NCI-H128 (cell line): ENCODE results near the gene CACNG3.
"Not testable (repeated sequence)": the region's sequence is repeated elsewhere in the genome, so short reads cannot be mapped to it uniquely, and the experiment has no call there.

Experiments used
- DNase-seq: peaks from one replicate; lab custom pipeline; 2025; ENCODE audit not compliant: unreplicated experiment; lab: John Stamatoyannopoulos, UW

Gene CACNG3

DNA sequence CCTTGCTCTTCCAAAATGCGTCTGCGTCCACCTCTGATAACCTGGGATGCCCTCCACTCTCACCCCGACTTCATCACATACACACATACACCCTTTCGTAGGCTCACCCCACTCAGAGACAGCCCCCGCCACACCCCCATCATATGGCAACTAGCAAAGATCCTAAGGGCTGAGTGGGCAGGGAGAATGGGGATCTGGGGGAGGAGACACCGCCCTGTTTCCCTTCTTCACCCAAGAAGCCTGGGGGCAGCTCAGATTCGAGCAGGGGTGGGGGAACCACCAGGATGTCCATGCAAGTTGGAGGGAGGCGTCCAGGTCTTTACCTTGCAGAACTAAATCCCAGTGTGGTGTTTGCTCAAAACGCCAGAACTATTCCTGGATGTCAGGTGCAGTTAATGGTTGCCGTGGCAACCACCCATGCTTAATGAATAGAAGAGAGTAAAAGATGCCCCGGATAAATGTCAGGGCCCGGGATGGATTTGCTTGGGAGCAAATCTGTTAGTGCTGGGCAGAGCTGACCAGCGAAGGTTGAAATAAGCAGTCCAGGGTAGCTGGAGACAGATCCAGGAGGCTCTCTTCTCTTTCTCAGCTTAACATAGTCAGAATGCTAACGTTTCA, 72.8 kb downstream of the CACNG3 start:
- DNase-seq = no peak

- DNase-seq = no peak
Measured at GRCh38 chr16:24332178-24332577, 76.0 kb downstream of the CACNG3 start.

DNA sequence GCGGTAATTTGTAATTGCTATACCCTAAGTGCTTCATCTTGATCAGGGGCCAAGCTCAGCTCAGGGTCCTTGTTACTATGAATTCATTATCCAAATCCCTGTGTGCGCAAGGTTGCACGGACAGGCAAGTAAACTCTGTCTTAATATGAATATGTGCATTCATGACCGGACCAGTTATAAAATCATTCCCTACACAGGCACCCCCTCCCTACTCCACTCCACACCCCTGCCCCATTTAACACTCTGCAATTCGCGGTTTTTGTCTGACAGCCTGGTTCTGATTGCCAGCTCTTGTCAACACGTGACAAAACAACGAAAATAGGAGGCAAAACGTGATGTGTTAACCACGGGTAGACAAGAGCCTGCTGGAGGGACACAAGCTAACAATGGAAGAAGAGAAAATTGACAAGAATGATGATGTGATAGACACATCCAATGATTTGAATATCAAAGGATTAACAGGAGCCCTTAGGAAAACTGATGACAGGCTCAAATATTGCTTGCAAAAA, 76.5 kb downstream of the CACNG3 start:
- DNase-seq = no peak

GRCh38 chr16:24336491-24336890, 80.4 kb downstream of the CACNG3 start:
- DNase-seq = no peak

DNA sequence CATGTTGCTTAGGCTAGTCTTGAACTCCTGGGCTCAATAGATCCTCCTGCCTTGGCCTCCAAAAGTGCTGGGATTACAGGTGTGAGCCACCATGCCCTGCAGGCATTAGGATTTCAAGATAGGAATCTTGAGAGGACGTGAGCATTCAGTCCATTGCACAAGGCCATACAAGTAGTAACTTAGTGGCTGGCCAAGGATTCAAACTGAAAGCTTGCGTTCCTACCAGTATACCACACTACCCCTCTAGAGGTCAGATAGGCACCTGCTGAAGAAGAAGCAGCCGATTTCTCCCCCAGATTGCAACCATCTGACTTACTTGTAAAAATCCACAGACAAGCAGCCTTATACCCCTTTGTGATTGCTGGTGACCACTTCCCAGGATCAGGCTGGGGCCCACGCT, 80.9 kb downstream of the CACNG3 start:
- DNase-seq = no peak

DNA sequence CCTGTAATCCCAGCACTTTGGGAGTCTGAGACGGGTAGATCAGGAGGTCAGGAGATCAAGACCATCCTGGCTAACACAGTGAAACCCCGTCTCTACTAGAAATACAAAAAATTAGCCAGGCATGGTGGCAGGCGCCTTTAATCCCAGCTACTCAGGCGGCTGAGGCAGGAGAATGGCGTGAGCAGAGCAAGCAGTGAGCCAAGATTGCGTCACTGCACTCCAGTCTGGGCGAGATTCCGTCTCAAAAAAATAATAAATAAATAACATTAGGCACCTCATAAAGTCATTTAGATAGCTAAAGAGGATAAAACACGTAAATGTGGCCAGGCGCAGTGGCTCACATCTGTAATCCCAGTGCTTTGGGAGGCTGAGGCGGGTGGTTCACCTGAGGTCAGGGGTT, 87.7 kb downstream of the CACNG3 start:
- not testable (repeated sequence) for DNase-seq

GRCh38 chr16:24344784-24345183, 88.6 kb downstream of the CACNG3 start:
- no peak for DNase-seq

DNA sequence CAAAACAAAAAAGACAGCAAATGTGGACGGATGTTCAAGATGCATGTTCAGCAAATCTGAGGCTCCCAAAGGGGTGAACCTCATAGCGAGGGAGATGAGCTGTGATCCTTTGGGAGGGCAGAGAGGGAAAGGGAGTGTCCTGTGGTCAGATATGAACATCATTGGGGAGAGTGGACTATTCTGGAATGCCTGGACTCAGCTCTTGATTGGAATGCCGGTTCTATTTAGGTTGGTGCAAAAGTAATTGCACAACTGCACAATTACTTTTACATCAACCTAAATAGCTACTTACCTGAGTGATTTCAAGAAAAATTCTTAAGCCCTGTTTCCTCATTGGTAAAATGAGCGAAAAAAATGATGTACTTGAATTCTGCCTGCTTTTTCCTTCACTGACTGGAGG, 89.6 kb downstream of the CACNG3 start:
- no peak for DNase-seq

DNA sequence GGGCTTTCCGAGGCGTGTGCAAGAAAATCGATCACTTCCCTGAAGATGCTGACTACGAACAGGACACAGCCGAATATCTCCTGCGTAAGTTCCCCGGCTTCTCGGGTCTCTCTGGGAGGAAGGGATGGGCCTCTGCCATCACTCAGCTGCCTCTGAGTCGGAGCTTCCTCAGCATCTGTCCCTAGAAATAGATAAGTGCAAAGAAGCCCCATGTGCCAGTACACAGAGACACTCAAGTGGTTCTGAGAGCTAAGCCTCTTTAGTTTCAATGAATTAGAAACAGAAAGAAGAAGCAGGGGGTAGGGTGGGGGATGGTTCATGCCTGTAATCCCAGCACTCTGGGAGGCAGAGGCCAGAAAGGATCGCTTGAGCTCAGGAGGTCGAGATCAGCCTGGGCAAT, 90.6 kb downstream of the CACNG3 start:
- no peak for DNase-seq

- DNase-seq = no peak
Measured at GRCh38 chr16:24347556-24347955, 91.4 kb downstream of the CACNG3 start.

- DNase-seq = no peak
Measured at GRCh38 chr16:24348545-24349290, 92.6 kb downstream of the CACNG3 start.

- no peak for DNase-seq
Measured at GRCh38 chr16:24349320-24349719, 93.2 kb downstream of the CACNG3 start.

- DNase-seq = no peak
Measured at GRCh38 chr16:24352746-24353145, 96.6 kb downstream of the CACNG3 start.

DNA sequence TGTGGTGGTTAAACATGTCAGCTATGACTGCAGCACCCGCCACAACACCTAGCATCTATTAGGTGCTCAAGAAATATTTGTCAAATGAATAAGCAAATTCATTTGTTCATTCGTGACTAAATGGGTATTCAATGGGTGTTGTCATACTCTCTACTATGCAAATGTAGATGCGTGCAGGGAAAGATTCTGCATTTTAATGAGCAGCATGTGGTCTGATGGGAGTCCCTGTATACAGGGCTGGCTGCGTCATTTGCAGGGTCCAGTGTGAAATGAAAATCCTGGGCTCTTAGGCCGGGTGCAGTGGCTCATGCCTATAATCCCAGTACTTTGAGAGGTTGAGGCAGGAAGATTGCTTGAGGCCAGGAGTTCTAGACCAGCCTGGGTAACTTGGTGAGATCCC, 97.5 kb downstream of the CACNG3 start:
- DNase-seq = no peak

- no peak for DNase-seq
Measured at GRCh38 chr16:24357511-24357910, 101.4 kb downstream of the CACNG3 start.

GRCh38 chr16:24358117-24358516, 102.0 kb downstream of the CACNG3 start:
- no peak for DNase-seq

- DNase-seq = no peak
Measured at GRCh38 chr16:24359490-24359889, 103.4 kb downstream of the CACNG3 start.

DNA sequence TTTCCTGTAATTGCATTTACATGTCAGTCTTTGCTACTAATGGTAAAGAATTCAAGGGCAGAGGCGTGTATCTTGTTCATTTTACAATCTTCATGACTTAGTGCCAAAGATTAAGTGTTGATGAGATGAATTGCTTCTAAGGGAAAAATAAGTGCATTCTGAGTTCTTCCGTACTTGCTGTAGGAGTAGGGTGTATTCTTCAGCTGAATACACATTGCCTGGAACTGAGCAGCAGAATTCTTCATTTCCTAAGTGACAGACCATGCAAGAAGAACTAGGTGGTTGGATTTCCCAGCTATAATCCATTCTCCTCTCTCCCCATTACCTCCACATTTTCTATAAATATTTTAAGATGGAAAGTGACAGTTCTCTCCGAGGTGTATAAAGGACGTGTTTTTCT, 104.8 kb downstream of the CACNG3 start:
- no peak for DNase-seq

DNA sequence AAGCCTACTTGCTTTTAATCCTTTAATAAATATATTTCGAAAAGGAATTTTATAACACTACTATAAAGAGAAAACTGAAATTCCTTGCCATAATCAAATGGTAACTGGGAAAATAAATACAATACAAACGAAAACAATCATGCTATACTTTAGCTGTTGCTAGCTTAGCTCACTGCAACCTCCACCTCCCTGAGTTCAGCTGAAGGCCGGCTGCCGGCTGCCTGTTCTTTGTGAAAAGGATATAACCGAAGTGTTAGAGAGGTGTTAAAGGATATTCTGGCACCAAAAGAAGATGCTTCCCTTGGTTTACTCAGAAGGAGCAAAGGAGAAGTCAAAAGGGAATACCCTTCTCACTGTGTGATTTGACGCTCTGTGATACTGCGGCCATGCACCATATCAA, 108.5 kb downstream of the CACNG3 start:
- no peak for DNase-seq

GRCh38 chr16:24367186-24367710, 111.1 kb downstream of the CACNG3 start:
- no peak for DNase-seq

DNA sequence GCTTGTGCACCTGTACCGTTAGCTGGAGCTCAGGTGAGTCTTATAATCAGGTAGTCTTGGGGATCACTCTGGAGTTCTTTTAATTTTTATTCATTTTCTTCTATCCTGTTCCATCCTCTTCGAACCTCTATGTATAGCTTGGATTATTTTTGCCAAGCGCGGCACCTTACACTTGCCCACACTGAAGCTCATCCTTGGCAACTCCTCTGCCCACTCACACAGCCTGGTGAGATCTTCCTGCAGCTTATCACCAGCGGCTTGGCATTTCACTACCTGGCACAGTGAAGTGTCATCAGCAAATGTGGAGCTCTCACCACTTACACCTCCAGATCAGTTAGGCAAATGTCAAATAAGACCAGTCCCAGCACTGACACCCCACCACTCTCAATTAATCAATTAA, 116.7 kb downstream of the CACNG3 start:
- no peak for DNase-seq

GRCh38 chr16:24378999-24379398, 122.9 kb downstream of the CACNG3 start:
- no peak for DNase-seq
